ENCODE data around the gene SVOPL.

DNA sequence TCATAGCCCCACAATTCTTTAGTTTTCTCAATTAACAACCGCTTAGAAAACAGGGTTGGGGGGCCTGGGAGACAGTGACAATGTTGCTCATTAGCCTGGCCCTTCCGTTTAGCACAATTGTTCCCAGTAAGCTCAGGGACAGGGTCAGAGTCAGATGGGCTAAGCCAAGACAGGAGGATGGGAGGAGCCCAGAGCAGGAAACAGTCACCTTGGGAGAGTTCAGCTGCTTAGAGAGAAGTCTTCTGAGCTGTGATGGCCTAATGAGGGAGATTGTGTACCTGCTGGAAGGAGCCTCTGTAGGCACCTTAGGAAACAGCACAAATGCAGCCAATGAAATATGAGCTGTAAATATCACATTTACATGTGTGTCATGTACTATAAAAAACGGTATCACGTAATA is 35.9 kb downstream of the SVOPL start:
- TF ChIP-seq CTCF (IDR thresholded peaks at IDR 0.05; ENCODE audit: low read depth, low read length, missing input control) = no peak
- TF ChIP-seq, protein P1, sequence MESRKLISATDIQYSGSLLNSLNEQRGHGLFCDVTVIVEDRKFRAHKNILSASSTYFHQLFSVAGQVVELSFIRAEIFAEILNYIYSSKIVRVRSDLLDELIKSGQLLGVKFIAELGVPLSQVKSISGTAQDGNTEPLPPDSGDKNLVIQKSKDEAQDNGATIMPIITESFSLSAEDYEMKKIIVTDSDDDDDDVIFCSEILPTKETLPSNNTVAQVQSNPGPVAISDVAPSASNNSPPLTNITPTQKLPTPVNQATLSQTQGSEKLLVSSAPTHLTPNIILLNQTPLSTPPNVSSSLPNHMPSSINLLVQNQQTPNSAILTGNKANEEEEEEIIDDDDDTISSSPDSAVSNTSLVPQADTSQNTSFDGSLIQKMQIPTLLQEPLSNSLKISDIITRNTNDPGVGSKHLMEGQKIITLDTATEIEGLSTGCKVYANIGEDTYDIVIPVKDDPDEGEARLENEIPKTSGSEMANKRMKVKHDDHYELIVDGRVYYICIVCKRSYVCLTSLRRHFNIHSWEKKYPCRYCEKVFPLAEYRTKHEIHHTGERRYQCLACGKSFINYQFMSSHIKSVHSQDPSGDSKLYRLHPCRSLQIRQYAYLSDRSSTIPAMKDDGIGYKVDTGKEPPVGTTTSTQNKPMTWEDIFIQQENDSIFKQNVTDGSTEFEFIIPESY (IDR thresholded peaks at IDR 0.05) = no peak
- TF ChIP-seq GABPA (IDR thresholded peaks at IDR 0.05 in 1 of 2, conservative IDR thresholded peaks at IDR 0.05 in 1 of 2) = no peak
- TF ChIP-seq, protein P2, sequence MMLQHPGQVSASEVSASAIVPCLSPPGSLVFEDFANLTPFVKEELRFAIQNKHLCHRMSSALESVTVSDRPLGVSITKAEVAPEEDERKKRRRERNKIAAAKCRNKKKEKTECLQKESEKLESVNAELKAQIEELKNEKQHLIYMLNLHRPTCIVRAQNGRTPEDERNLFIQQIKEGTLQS (IDR thresholded peaks at IDR 0.05) = no peak
- TF ChIP-seq EGR1 (IDR thresholded peaks at IDR 0.05; ENCODE audit: low read depth in 2 of 2) = no peak

Measured in liver (tissue), 3 donors.